Effector CD8-positive, alpha-beta T cell (primary cell): Measurements from ENCODE around the gene TRAK1.
A peak's percentile ranks its signal among the peaks of the same experiment; 100 is the strongest.

Experiments used
- DNase-seq: peaks from one replicate; lab custom pipeline; 2025; lab: John Stamatoyannopoulos, UW

Gene TRAK1

GRCh38 chr3:42177801-42178150, 86.6 kb downstream of the TRAK1 start:
- DNase-seq: no peak

DNA sequence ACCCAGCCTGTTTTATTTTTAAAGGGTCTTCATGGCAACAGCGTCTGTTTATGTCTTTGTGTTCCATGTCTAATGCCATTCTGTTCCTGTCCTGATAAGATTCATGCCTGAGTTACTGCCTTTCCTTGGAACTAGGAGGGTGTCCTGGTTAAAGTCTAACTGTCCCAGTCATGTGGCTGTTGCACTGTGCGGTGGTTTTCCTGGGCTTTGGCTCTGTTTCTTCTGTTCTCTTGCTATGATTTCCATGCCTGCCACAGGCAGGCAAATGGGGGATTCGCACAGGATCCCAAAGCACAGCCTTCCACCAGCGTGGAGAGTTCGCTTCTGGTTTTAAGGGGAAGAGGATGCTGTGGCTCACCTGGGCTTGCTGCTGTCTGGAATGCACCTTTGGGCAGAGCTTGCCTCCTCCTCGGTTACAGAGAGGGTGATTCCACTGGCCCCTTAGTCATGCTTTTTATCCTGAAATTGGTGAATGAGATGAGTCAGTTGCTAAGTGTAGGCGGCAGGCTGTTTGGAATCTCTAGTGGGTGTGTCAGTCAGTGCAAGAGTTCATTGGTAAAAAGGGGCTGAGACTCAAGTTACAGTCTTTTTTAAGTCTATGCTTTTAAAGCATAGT, 88.1 kb downstream of the TRAK1 start:
- no peak for DNase-seq

DNA sequence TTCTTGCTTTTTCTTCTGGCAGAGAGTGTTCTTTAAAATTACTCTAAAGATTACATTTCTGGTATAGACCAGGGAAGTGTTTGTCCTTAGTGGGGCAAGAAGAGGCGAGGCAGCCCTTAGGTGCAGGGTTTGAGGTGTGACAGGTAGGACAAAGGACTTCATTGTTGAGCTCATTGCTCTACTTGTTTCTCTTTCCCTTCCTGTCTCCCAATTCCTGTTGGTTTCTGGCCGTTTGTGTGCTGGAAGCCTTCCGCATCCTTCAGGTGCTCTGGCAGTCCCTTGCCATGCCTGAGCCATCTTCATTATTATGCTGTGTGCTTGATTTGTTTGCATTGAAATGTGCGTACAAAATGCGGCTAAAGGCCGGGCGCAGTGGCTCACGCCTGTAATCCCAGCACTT, 89.7 kb downstream of the TRAK1 start:
- no peak for DNase-seq

DNA sequence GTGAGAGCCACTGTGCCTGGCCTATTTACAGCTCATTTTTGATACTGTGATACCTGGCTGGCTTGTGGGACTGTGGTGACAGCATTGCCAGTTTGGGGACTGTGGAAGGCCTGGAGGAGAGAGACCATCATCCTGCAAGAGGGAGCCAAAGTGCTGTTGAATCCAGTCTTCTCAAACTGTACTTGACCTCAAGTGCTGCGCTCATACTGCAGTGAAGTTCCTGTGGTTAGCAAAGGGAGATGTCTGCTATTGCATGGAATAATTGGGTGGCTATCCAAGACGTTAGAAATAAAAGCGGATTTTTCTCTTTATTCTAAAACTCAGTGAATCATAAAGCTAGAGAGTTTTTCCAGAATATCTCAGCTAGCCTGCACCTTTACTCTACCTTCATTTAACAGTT, 91.4 kb downstream of the TRAK1 start:
- no peak for DNase-seq

DNA sequence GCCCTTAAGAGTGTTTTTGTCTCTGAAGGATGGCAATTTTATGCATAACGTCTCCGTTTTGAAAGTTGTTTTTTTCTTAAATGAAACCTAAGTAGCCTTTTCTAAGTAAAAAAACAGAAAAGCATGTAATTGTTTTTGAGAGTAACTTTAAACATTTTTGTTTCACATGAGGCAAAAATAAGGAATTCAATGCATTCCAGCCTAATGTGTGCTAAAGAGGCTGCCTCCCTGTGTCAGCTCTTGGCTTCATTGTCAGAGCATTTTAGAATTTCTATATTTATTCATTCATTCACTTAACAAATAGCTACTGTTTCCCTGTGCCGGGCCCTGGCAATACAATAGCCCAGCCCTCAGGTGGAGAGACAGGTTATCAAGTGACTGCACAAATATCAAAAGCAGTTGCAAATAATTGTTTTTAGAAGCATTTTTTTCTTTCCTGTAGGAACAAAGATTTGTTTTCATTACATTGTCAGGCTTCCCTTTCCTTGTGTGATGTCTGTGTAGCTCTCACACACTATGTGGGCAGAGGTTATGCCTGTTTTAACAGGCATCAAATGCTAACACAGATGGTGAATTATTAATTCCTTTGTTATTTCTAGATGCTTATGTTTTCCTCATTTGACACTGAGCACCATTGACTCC, 93.0 kb downstream of the TRAK1 start:
- DNase-seq: no peak

GRCh38 chr3:42184651-42185443, 93.7 kb downstream of the TRAK1 start:
- no peak for DNase-seq

GRCh38 chr3:42187936-42188335, 96.8 kb downstream of the TRAK1 start:
- no peak for DNase-seq

DNA sequence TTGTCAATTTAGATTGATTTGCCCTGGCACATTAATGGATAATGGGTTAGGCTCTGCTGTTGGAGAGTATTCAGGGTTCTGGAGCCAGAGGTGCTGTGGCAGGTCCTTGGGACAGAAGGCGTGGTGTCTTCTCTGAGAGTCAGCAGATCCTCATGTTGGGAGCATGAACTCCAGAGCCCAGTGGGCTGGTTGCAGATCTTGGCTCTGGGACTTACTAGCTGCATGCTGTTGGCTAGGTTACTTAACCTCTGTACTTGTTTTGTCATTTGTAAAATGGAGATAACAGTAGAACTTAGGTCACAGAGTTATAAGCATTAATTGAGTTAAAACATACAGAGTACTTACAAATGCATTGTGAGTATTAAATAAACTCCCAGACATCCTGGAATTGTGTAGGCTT, 97.2 kb downstream of the TRAK1 start:
- DNase-seq: no peak

- DNase-seq: no peak
Observed at GRCh38 chr3:42189001-42189460, 97.9 kb downstream of the TRAK1 start.

GRCh38 chr3:42189736-42190135, 98.6 kb downstream of the TRAK1 start:
- DNase-seq: no peak

GRCh38 chr3:42190701-42191442, 99.7 kb downstream of the TRAK1 start:
- peak; percentile 44 for DNase-seq

GRCh38 chr3:42191443-42191747, 100.2 kb downstream of the TRAK1 start:
- DNase-seq: no peak

DNA sequence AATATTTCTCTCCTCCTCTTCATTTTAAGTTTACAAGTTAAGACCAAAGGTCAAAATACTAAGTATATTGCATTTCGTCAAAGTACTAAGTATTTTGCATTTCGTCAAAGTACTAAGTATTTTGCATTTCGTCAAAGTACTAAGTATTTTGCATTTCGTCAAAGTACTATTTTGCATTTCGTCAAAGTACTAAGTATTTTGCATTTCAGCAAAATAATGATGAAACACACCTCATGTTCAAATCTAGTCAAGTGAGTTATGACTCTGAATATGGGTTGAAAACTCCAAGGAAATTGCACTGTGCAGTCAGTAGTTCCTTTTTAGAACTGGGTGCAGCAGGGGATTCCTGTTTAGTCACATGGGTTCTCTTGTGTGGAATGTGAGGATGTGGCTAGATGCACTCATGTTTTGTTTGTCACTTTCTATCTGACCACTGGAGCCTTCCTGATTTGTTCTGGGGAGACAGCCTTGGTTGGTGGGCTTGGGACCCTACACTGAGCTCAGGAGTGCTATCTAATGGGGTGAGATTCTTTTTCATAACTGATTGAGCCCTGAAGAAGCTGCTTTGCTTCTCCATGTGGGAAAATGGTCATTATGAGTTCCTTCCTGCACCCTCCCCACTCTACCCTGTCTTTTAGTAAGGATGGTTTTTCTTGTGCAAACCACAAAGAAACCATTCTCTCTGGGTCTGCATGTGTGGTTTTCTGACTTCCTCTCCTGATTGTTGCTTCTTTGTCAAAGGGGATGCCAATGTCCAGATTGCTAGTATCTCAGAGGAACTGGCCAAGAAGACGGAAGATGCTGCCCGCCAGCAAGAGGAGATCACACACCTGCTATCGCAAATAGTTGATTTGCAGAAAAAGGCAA, 101.4 kb downstream of the TRAK1 start:
- DNase-seq: no peak

DNA sequence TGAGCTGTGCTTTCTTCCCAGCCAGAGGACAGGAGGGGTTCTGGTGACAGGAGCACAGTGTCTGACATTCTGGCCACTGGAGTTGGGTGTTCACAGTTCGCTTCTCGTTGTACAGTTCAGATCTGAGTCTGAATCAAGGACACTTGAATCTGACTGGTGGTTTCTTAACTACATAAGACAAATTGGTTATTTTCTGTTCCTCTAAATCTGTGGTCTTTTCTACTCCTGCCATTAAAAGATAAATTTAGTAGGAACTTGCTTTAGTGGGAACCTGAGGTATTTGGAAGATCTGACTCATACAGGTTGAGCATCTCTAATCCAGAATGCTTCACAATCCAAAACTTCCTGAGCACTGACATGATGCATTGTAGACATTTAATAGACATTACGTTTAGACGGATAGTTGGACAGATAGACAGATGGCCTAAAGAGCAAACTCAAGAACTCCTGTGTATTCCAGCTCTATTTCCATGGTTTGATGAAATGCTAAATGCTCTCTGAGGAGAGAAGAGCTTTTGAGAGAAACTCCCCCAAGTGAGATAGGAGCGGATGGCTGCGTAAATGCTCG, 103.9 kb downstream of the TRAK1 start:
- no peak for DNase-seq

GRCh38 chr3:42195879-42196330, 104.7 kb downstream of the TRAK1 start:
- no peak for DNase-seq

DNA sequence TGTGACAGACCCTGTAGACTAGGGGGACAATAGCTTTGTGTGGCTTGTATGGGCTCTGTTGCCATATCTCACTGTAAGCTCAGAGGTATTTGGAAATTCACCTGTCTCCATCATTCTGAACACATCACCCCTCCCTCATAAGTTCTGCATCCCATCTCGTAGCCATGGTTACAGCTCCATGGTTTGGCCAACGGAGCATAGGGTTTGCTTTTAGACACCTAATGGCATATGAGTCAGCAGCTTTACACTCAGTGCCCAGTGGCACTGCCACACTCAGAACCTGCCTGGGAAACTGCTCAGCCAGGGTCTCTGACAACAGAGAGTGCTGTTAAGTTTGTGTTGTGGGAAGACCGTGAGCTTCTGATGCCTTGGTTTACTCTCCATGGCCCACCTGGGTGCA, 107.6 kb downstream of the TRAK1 start:
- no peak for DNase-seq

DNA sequence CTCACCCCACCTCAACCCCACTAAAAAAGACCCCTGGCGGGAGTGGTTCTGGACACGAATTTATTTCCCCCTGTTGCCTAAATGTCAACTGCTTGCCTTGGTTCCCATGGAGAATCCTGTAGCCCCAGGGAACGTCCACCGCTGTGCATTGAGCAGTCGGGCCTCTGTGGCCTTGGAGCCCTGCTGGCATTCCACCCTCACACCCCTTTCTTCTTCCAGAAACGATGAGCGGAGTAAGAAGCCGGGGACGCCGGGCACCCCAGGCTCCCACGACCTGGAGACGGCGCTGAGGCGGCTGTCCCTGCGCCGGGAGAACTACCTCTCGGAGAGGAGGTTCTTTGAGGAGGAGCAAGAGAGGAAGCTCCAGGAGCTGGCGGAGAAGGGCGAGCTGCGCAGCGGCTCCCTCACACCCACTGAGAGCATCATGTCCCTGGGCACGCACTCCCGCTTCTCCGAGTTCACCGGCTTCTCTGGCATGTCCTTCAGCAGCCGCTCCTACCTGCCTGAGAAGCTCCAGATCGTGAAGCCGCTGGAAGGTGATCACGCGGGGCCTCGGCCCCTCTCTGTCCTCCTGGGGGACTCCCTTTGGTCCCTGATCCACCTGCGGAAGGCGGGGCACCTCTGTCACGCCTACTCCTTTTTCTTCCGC, 111.2 kb downstream of the TRAK1 start:
- no peak for DNase-seq

DNA sequence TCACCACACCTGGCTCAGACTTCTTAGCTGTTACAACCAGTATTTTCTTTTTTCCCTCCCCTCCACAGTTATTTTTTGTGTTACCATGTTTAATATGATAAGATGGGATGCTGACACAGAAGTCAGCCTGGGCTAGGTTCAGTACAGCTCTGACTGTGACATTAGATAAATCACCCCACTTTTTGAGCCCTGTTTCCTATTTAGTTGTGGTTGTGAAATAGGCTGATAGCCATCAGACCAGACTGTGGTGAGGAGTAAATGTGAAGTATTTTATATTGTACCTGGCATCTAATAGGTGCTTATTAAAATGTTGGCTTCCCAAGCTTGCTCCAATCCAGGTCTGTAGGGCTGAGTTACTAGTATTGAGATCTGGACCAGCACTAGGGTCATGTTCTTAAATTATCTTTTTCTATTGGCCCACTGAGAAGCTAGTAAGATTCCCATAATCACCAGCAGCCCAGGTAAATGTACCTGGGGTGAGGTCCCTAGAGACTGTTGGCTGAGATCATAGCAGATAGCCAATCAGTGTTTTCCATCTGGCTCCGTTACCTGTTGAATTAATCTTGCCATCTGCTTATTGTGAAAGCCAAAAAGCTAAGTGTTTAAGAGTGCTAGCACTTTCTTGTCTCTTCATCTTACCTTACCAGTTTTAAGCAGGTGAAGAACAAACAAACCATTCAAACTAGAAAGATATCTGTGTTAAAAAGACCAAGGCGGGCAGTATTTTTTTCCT, 113.9 kb downstream of the TRAK1 start:
- no peak for DNase-seq

- no peak for DNase-seq
Observed at GRCh38 chr3:42205800-42206514, 114.8 kb downstream of the TRAK1 start.
